Right lobe of liver (tissue), 6 donors: ENCODE data around the gene ZNF354B. TPM values are rescaled to one million over a fixed set of nuclear protein-coding genes. Genes with fewer than 3 reads are reported as not detected.
A peak's percentile ranks its signal among the peaks of the same experiment; 100 is the strongest.

Experiments
- ATAC-seq, 4 donors: fragments of 200-7000 bp; cut with Tn5 transposase; one replicate each; pipeline ENCODE4 v1.9.1; 2020; ENCODE audit warnings: mild to moderate bottlenecking in 4 of 4, moderate library complexity in 4 of 4
- DNase-seq, 3 donors: peaks; one replicate each; pipeline ENCODE4 v3.0.0-alpha.2; 2020
- H3K27ac ChIP-seq, 3 donors: fragments of 200-600 bp; one replicate each; pipeline ENCODE4 v1.8.0; 2022
- H3K27me3 ChIP-seq, 2 donors: fragments of 200-600 bp; one replicate each; pipeline ENCODE4 v1.8.0; 2022
- H3K36me3 ChIP-seq, 4 donors: fragments of 200-600 bp; sonication (generic) in 1 of 4; one replicate each; pipeline versions ENCODE4 v1.5.1 to v1.8.0; 2017 to 2022; ENCODE audit warnings: control low read depth in 1 of 4
- H3K4me1 ChIP-seq, 4 donors: fragments of 200-600 bp; sonication (generic) in 1 of 4; one replicate each; pipeline versions ENCODE4 v1.5.1 to v1.8.0; 2017 to 2022; ENCODE audit warnings: control low read depth in 1 of 4
- H3K4me3 ChIP-seq, 3 donors: fragments of 200-600 bp; one replicate each; pipeline ENCODE4 v1.8.0; 2022
- H3K9me3 ChIP-seq, 4 donors: fragments of 200-600 bp; sonication (generic) in 1 of 4; one replicate each; pipeline versions ENCODE4 v1.5.1 to v1.8.0; 2017 to 2022; ENCODE audit warnings: control low read depth in 1 of 4
- CTCF ChIP-seq, 4 donors: fragments of 200-600 bp in 3 of 4; fragments of 450-650 bp in 1 of 4; IDR thresholded peaks; one replicate each; pipeline versions ENCODE4 v1.5.1 to v1.8.0; 2016 to 2022; ENCODE audit warnings: antibody characterized with exemption in 4 of 4, mild to moderate bottlenecking in 2 of 4
- POLR2A ChIP-seq: fragments of 450-650 bp; IDR thresholded peaks from one replicate; pipeline ENCODE4 v1.6.1; 2017; ENCODE audit warnings: antibody characterized with exemption, mild to moderate bottlenecking
- WGBS: methylation state at CpG from one replicate; pipeline ENCODE4 v1.1.6; 2018; ENCODE audit warnings: low coverage, low lambda C conversion rate; ENCODE audit not compliant: insufficient coverage; ENCODE audit errors: missing lambda C conversion rate; 5-methylcytosine and 5-hydroxymethylcytosine counted together
- intact Hi-C, 2 donors: fragments of 100-400 bp; cut with DNase I; formaldehyde crosslinking; loops; one replicate each; pipeline versions ENCODE4 v1.11.2 to v1.14.1; 2022
- long read RNA-seq: library from polyadenylated mRNA; unstranded; transcript quantifications from one replicate; pipeline ENCODE4 v2.0.0, GENCODE V29; 2019
- total RNA-seq, 6 experiments: library from RNA; depleted of rRNA in 2 of 6; stranded (reverse); fragments of >200 nt in 2 of 6; fragmentation: NEBNext Ultra II Directional in 3 of 6; extraction: Animal tissue kit (Norgen Biotek cat#: 25700) in 3 of 6; gene quantifications; one replicate each; pipeline versions ENCODE4 v1.1.0 to v1.2.4, GENCODE V29; 2016 to 2023
- donor health status: DM: no; HTN: yes; CAD: no.
- donor health status: DM: no; HTN: no; CAD: no.
- donor health status: DM: no; HTN: no; CAD: no.
- donor health status: DM: no; HTN: yes; CAD: no.
- donor health status: DM: no; HTN: yes; CAD: no.

The ZNF354B gene
- total RNA-seq, result 1 to 10 TPM; 2.0 to 7.2 (median 5.0) TPM
- long read RNA-seq, result 0 reads

DNA sequence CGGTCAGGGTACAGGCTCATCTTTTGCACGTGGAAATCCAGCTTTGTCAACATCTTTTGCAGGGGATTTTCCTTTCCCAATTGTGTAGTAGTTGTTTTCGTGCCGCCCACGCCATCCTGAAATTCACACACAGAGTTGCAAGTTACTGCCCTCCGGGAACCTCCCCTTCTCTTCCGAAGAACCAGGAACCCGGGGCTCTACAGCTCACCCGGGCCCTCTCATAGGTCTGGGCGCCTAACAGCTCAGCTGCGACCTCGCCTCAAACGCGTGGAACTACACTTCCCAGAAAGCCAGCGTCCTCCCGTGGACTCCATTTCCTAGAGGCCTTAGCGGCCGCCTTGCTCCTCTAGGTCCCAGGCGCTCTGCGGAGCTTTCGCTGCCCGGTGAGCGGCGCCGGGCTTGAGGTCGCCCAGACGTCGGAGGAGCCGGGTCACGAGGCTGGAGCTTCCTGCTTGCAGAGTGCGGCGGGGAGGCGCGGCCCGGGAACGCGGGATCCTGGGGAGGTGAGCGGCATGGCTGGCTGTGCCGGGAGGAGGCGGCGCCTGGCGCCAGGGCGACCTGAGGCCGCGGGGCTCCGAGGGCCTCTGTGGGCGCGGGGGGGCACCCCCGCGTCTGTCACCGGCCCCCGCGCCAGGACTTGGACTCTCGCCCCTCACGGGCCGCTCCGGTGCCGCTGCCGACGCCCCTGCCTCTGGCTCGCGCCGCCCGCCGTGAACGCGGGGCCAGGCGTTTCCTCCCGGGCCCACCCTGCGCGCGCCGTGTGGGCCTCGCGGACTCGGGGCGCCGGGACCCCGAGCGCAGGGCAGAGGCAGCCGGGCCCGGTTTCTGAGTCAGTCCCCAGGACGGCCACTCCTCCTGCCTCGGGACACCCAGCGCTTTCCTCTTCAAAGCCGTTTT is at the start of gene ZNF354B:
TSS of gene ZNF354B (plus strand) at position 329 of the 897 bp plus-strand sequence. CDS start 1,095 bp downstream, outside the sequence.
- peak within 1 kb of the TSS; percentile 66 to 86 (median 81) for H3K4me3 ChIP-seq
- no peaks in the 10 kb centered on the region for H3K4me1 ChIP-seq
- peaks cover 0 to 15% (median 0%) of the 10 kb centered on the region in 4 donors for H3K36me3 ChIP-seq
- intact Hi-C loops, result loop anchor here (5.0 to 10.0 kb wide), 2 partner anchors 125 to 202 kb away; partner anchors contain the start of genes ZNF354A (in 1 of the 2) and ZNF354C (in 1 of the 2)
- H3K27ac ChIP-seq, result peak within 1 kb of the TSS; percentile 50 to 80 (median 61)
- 1% methylated on average over 34 of the region's 86 CpGs for WGBS
- ATAC-seq (peak; percentile 99), DNase-seq (peak; percentile 93 to 95 (median 94))
- no peaks in the 10 kb centered on the region for H3K9me3 ChIP-seq
- no peaks in the 10 kb centered on the region for H3K27me3 ChIP-seq
- peak; percentile 1 to 23 (median 16) for TF ChIP-seq CTCF (IDR thresholded peaks at IDR 0.05)
- peak; percentile 81 for TF ChIP-seq POLR2A

DNA sequence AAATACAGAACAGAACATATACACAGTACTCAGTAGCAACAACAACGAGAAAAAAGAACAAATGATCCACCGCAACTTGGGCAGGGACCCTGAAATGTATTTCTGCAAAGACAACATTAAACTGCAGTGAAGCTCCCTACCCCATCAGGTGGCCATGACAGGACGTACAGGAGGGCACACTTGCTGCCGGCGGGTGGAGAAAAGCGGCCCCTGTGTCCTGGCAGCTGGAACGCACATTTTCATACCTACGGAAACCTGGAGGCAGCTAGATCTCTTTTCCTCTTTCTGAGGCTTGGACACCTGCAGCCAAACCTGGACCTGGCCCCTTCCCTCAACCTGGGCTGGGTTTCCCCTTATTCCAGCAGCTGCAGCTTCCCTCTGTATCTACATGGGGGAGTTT is 42.2 kb upstream of the ZNF354B start:
- ATAC-seq (no peak), DNase-seq (no peak)
- H3K4me1 ChIP-seq, result no peaks in the 10 kb centered on the region
- no peak overlapping the region for H3K4me3 ChIP-seq
- no peaks in the 10 kb centered on the region for H3K36me3 ChIP-seq
- H3K27me3 ChIP-seq, result no peaks in the 10 kb centered on the region
- H3K9me3 ChIP-seq, result no peaks in the 10 kb centered on the region
- no peak for TF ChIP-seq POLR2A
- no peak for TF ChIP-seq CTCF (IDR thresholded peaks at IDR 0.05)
- intact Hi-C loops, result no loop called here
- H3K27ac ChIP-seq, result no peak overlapping the region
- WGBS, result 66% methylated on average over 7 of the region's 8 CpGs

DNA sequence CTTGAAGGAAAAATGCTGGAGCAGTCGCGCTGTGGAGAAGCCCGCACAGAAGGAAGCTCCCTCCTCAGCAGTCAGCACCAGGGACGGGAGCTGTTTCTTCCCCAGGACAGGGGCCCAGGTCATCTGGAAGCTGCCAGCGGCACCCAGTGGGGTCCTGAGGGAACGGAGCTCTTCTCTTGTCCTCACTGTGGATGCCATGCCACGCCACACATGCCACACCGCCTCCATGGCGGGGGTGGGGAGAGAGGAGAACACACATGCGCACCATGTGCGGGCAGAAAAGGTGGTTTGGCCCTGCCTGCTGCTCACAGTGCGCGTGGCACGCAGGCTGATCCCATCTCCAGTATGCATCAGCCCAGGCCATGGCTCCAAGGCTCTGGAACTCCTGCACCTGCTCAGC is 41.7 kb upstream of the ZNF354B start:
- no peak for DNase-seq
- H3K27ac ChIP-seq, result no peak overlapping the region
- intact Hi-C loops, result no loop called here
- ATAC-seq, result no peak
- H3K36me3 ChIP-seq, result no peaks in the 10 kb centered on the region
- TF ChIP-seq CTCF (IDR thresholded peaks at IDR 0.05), result no peak
- TF ChIP-seq POLR2A, result no peak
- H3K9me3 ChIP-seq, result no peaks in the 10 kb centered on the region
- 40% methylated on average over 1 of the region's 14 CpGs for WGBS
- no peak overlapping the region for H3K4me3 ChIP-seq
- no peaks in the 10 kb centered on the region for H3K27me3 ChIP-seq
- no peaks in the 10 kb centered on the region for H3K4me1 ChIP-seq

GRCh38 chr5:178820001-178820400 is 39.8 kb upstream of the ZNF354B start:
- Histone ChIP-seq H3K9me3 (no peaks in the 10 kb centered on the region), H3K27me3 (no peaks in the 10 kb centered on the region), H3K4me3 (no peak overlapping the region), H3K27ac (no peak overlapping the region), H3K36me3 (no peaks in the 10 kb centered on the region), H3K4me1 (no peaks in the 10 kb centered on the region)
- TF ChIP-seq POLR2A (no peak), CTCF (IDR thresholded peaks at IDR 0.05) (no peak)
- DNase-seq (no peak), ATAC-seq (no peak)
- intact Hi-C loops, result no loop called here
- 39% methylated on average over 2 of the region's 2 CpGs for WGBS
